NCI-H128 (cell line): ENCODE data around the gene LSM14A.

Source experiments
- DNase-seq: peaks from one replicate; lab custom pipeline; 2025; ENCODE audit not compliant: unreplicated experiment; lab: John Stamatoyannopoulos, UW

The LSM14A gene

GRCh38 chr19:34254046-34254697, 81.9 kb downstream of the LSM14A start, which contains the start of gene GARRE1:
Gene GARRE1 (plus strand): TSS chr19:34254554. CDS start chr19:34300474, 45,920 bp downstream.
- DNase-seq = peak; percentile 63

- no peak for DNase-seq
Observed at GRCh38 chr19:34254698-34255432, 82.6 kb downstream of the LSM14A start.

- no peak for DNase-seq
Observed at GRCh38 chr19:34255546-34255945, 83.2 kb downstream of the LSM14A start.

- no peak for DNase-seq
Observed at GRCh38 chr19:34256835-34257558, 84.7 kb downstream of the LSM14A start.

GRCh38 chr19:34257559-34257924, 85.2 kb downstream of the LSM14A start:
- no peak for DNase-seq

- no peak for DNase-seq
Observed at GRCh38 chr19:34259367-34260095, 87.2 kb downstream of the LSM14A start.

- no peak for DNase-seq
Observed at GRCh38 chr19:34260771-34261173, 88.5 kb downstream of the LSM14A start.

- DNase-seq = no peak
Observed at GRCh38 chr19:34261334-34262109, 89.2 kb downstream of the LSM14A start.

- DNase-seq = no peak
Observed at GRCh38 chr19:34263745-34264237, 91.5 kb downstream of the LSM14A start.

- no peak for DNase-seq
Observed at GRCh38 chr19:34265221-34265650, 92.9 kb downstream of the LSM14A start.

GRCh38 chr19:34269081-34269480, 96.8 kb downstream of the LSM14A start:
- no peak for DNase-seq

GRCh38 chr19:34269489-34269888, 97.2 kb downstream of the LSM14A start:
- no peak for DNase-seq

- no peak for DNase-seq
Observed at GRCh38 chr19:34269968-34270621, 97.8 kb downstream of the LSM14A start.

- no peak for DNase-seq
Observed at GRCh38 chr19:34273121-34273520, 100.8 kb downstream of the LSM14A start.

- no peak for DNase-seq
Observed at GRCh38 chr19:34274284-34274826, 102.1 kb downstream of the LSM14A start.

- DNase-seq = no peak
Observed at GRCh38 chr19:34274827-34275625, 102.7 kb downstream of the LSM14A start.

- no peak for DNase-seq
Observed at GRCh38 chr19:34275705-34276104, 103.4 kb downstream of the LSM14A start.

GRCh38 chr19:34276614-34277013, 104.3 kb downstream of the LSM14A start:
- DNase-seq = no peak

- DNase-seq = no peak
Observed at GRCh38 chr19:34277244-34277643, 104.9 kb downstream of the LSM14A start.
